IPS-NIHi7 (cell line): ENCODE measurements around the gene SREBF1.

Experiments
- DNase-seq: peaks from one replicate; pipeline ENCODE4 v3.0.0; 2012; ENCODE audit warnings: mixed read lengths; ENCODE audit errors: extremely low spot score

The SREBF1 gene

DNA sequence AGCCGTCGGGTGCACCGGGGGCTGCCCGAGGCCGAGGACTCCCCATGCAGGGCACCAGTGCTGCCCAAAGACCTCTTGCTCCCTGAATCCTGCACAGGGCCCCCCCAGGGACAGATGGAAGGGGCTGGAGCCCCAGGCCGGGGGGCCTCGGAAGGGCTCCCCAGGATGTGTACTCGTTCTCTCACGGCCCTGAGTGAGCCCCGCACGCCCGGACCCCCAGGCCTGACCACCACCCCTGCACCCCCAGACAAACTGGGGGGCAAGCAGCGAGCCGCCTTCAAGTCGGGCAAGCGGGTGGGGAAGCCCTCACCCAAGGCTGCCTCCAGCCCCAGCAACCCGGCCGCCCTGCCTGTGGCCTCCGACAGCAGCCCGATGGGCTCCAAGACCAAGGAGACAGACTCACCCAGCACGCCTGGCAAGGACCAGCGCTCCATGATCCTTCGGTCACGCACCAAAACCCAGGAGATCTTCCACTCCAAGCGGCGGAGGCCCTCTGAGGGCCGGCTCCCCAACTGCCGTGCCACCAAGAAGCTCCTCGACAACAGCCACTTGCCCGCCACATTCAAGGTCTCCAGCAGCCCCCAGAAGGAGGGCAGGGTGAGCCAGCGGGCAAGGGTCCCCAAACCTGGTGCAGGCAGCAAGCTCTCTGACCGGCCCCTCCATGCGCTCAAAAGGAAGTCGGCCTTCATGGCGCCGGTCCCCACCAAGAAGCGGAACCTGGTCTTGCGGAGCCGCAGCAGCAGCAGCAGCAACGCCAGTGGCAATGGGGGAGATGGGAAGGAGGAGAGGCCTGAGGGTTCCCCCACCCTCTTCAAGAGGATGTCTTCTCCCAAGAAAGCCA, 40.6 kb downstream of the SREBF1 start:
- DNase-seq = no peak

DNA sequence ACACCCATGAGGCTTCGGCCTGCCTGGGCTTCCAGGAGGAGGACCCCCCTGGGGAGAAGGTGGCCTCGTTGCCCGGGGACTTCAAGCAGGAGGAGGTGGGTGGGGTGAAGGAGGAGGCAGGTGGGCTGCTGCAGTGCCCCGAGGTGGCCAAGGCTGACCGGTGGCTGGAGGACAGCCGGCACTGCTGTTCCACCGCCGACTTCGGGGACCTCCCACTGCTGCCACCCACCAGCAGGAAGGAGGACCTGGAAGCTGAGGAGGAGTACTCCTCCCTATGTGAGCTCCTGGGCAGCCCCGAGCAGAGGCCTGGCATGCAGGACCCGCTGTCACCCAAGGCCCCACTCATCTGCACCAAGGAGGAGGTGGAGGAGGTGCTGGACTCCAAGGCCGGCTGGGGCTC, 41.5 kb downstream of the SREBF1 start:
- no peak for DNase-seq

GRCh38 chr17:17794382-17794781, 42.4 kb downstream of the SREBF1 start:
- DNase-seq = no peak

GRCh38 chr17:17793378-17794214, 43.2 kb downstream of the SREBF1 start:
- no peak for DNase-seq

- peak; percentile 69 for DNase-seq
These were observed 44.0 kb downstream of the SREBF1 start for GRCh38 chr17:17792551-17793377.

GRCh38 chr17:17792037-17792550, 44.7 kb downstream of the SREBF1 start:
- DNase-seq = no peak

- DNase-seq = no peak
These were observed 45.9 kb downstream of the SREBF1 start for GRCh38 chr17:17790637-17791464.

GRCh38 chr17:17789828-17790636, 46.8 kb downstream of the SREBF1 start:
- DNase-seq = no peak

DNA sequence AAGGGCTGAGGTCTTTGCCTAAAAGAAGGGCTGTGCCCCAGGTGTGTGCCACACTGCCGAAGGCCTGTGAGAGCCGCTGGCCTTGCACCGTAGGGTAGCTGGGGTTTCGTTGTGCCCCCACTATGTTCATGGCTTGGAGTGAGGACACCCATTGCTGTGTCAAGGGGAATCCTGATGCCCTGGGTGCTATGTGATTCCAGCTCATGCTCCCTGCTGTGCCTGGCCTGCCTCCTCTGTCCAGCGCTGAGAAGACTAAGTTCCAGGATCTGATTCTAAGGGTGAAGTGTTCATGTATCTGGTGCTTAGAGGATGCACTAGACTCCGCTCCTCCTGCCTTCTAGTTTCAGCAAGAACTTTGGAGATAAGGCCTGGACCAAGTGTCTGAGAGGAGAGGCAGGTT, 47.4 kb downstream of the SREBF1 start:
- no peak for DNase-seq

GRCh38 chr17:17788967-17789366, 47.8 kb downstream of the SREBF1 start:
- DNase-seq = no peak

- DNase-seq = no peak
These were observed 49.2 kb downstream of the SREBF1 start for GRCh38 chr17:17787568-17787967.

- DNase-seq = no peak
These were observed 49.8 kb downstream of the SREBF1 start for GRCh38 chr17:17786998-17787397.

GRCh38 chr17:17785407-17785806, 51.4 kb downstream of the SREBF1 start:
- no peak for DNase-seq

- DNase-seq = no peak
These were observed 52.0 kb downstream of the SREBF1 start for GRCh38 chr17:17784657-17785267.

DNA sequence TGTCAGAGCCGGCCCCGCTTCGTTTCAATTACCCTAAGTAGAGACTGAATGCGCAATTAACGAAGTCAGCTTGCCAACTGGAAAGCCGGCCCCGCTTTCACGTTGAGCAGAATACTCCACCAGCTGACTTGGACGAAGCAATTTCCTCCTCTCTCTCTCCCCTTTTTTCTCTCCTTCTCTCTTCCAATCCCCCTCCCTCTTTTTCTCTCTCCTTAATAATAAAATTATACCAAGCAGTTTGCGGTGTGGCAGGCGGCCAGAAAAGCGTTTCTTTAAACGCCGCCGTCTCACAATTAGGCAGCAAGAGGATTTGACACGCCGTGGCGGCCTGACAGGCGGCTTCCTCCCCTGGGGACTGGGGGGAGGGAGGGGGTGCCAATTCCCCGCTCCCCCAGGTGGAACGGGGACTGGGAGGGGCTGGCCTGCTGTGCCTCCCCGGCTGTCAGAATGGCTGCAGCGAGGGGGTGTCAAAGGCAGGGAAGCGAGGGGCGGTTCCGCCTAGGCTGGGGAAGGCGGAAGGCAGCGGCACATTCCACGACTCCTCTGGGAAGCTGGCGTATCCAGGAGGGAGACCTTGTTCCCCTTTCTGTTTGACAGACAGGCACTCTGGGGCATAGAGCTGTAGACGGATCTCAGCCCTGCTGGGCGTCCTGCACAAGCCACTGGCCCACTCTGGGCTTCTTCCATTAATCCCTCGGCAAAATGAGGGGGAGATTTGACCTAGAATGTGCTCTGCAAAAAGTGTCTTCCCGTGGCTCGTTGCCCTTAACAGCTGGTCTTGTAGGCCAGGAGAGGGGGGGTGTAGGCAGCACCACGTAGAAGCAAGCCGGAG, 52.7 kb downstream of the SREBF1 start:
- DNase-seq = no peak

DNA sequence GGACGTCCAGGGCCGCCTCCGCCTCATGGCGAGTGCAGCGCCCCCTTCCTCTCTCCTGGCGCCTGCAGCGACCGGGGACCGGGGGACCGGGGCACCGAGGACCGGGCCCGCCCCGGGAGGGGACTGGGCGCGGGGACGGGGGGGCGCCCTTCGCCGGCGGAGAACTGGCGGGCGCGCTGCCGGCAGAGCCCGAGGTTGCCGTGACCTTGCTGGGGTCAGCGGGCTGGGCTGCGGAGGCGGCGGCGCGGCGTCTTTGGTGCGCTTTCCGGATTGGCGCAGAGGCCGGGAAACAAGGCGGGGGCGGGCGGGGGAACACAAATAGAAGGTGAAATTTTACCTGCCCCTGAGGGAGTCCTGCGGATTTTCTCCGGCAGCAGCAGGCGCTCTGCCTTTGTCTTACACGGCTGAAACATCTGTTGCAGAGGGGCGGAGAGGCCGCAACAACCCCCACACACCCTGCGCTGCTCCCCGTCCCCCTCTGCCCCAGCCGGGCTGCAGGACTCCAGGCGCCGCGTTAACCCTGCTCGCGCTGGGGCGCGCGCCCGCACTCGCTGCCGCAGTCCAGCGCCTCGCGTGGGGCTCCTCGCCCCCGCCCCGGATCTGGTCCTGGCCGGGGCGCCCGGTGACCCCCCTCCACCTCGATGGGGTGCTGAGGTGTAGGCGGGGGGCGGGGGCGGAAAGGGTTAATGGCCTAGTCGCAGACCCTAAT, 53.5 kb downstream of the SREBF1 start:
- DNase-seq = peak; percentile 64

- DNase-seq = no peak
These were observed 54.2 kb downstream of the SREBF1 start for GRCh38 chr17:17782523-17783115.
